ENCODE measurements around the gene KDM2A.

GRCh38 chr11:67274768-67275605 is 155.9 kb downstream of the KDM2A start:
- TF ChIP-seq CTCF (IDR thresholded peaks at IDR 0.05; ENCODE audit: low read depth, low read length) (no peak), POLR2A (IDR thresholded peaks at IDR 0.05; ENCODE audit: extremely low read depth, insufficient read length) (no peak)

Measured in NB4 (cell line).